WTC11 (cell line): ENCODE results near the gene VWDE. TPM values are rescaled to one million over a fixed set of nuclear protein-coding genes. Genes with fewer than 3 reads are reported as not detected.

ENCODE experiments used
- ATAC-seq: fragments of 200-7000 bp; cut with Tn5 transposase; 2 replicates; pipeline ENCODE4 v1.10.0; 2021; ENCODE audit warnings: mild to moderate bottlenecking, moderate library complexity
- CTCF ChIA-PET: fragments of 300-600 bp; sonication (Branson Sonifier 250); formaldehyde crosslinking; loops from one replicate; lab custom pipeline; 2021; ENCODE audit warnings: antibody characterized with exemption; lab: Charles Lee
- POLR2A ChIA-PET: fragments of 350-600 bp; sonication (Branson Sonifier 250); formaldehyde crosslinking; loops from one replicate; lab custom pipeline; 2021; ENCODE audit warnings: antibody characterized with exemption; lab: Charles Lee
- DNase-seq: peaks from one replicate; pipeline ENCODE4 v3.0.0; 2021; ENCODE audit warnings: low spot score
- H3K27ac Mint-ChIP-seq: 2 replicates; pipeline ENCODE4 v1.8.0; 2021; ENCODE audit warnings: mixed read lengths
- H3K27me3 Mint-ChIP-seq: 2 replicates; pipeline ENCODE4 v1.8.0; 2021; ENCODE audit warnings: low read depth, mild to moderate bottlenecking, moderate library complexity, mixed read lengths
- H3K36me3 Mint-ChIP-seq: 2 replicates; pipeline ENCODE4 v1.8.0; 2021; ENCODE audit warnings: mixed read lengths
- H3K4me1 Mint-ChIP-seq: 2 replicates; pipeline ENCODE4 v1.8.0; 2022; ENCODE audit warnings: mixed read lengths
- H3K4me3 Mint-ChIP-seq: 2 replicates; pipeline ENCODE4 v1.8.0; 2021; ENCODE audit warnings: mild to moderate bottlenecking, moderate library complexity, mixed read lengths
- H3K9me3 Mint-ChIP-seq: 2 replicates; pipeline ENCODE4 v1.8.0; 2021; ENCODE audit warnings: mixed read lengths
- ATF3 ChIP-seq: sonication (generic); formaldehyde crosslinking; conservative IDR thresholded peaks from 2 replicates; pipeline ENCODE4 v1.8.1; 2022; ENCODE audit warnings: mild to moderate bottlenecking, missing genetic modification reagents
- ELF4 ChIP-seq: sonication (generic); formaldehyde crosslinking; IDR thresholded peaks from 2 replicates; pipeline ENCODE4 v1.8.1; 2022; ENCODE audit warnings: low read depth, mild to moderate bottlenecking, moderate library complexity, missing genetic modification reagents
- FOXK1 ChIP-seq: sonication (generic); formaldehyde crosslinking; IDR thresholded peaks from 2 replicates; pipeline ENCODE4 v1.8.0; 2022; ENCODE audit warnings: mild to moderate bottlenecking, moderate library complexity, missing genetic modification reagents
- FOXP4 ChIP-seq: sonication (generic); formaldehyde crosslinking; IDR thresholded peaks from 2 replicates; pipeline ENCODE4 v1.8.0; 2022; ENCODE audit warnings: mild to moderate bottlenecking, missing genetic modification reagents
- GABPB1 ChIP-seq: sonication (generic); formaldehyde crosslinking; IDR thresholded peaks from 2 replicates; pipeline ENCODE4 v1.8.1; 2023; ENCODE audit warnings: mild to moderate bottlenecking, missing genetic modification reagents
- GRHL2 ChIP-seq: fragments of 250-450 bp; sonication (Bioruptor Pico); IDR thresholded peaks from 2 replicates; pipeline ENCODE4 v1.8.0; 2022; ENCODE audit warnings: mild to moderate bottlenecking, moderate library complexity; ENCODE audit not compliant: insufficient replicate concordance, severe bottlenecking
- GTF2I ChIP-seq: fragments of 250-450 bp; sonication (Bioruptor Pico); conservative IDR thresholded peaks from 2 replicates; pipeline ENCODE4 v1.4.0; 2021; ENCODE audit warnings: mild to moderate bottlenecking
- IRF2 ChIP-seq: sonication (generic); formaldehyde crosslinking; IDR thresholded peaks from 2 replicates; pipeline ENCODE4 v1.8.0; 2022; ENCODE audit warnings: low read depth, missing genetic modification reagents, borderline replicate concordance
- KAT7 ChIP-seq: sonication (generic); formaldehyde crosslinking; IDR thresholded peaks from 2 replicates; pipeline ENCODE4 v1.8.1; 2023; ENCODE audit warnings: missing genetic modification reagents, mild to moderate bottlenecking, borderline replicate concordance
- MAX ChIP-seq: sonication (generic); formaldehyde crosslinking; IDR thresholded peaks from 2 replicates; pipeline ENCODE4 v1.8.0; 2022; ENCODE audit warnings: mild to moderate bottlenecking, missing genetic modification reagents
- MXD4 ChIP-seq: fragments of 250-450 bp; sonication (Bioruptor Pico); IDR thresholded peaks from 2 replicates; pipeline ENCODE4 v1.8.0; 2021; ENCODE audit warnings: mild to moderate bottlenecking, moderate library complexity, borderline replicate concordance
- NFATC4 ChIP-seq: fragments of 250-450 bp; sonication (Bioruptor Pico); IDR thresholded peaks from 2 replicates; pipeline ENCODE4 v1.9.0; 2021; ENCODE audit warnings: mild to moderate bottlenecking
- NFYB ChIP-seq: sonication (generic); formaldehyde crosslinking; conservative IDR thresholded peaks from 2 replicates; pipeline ENCODE4 v1.8.0; 2022; ENCODE audit warnings: low read depth, missing genetic modification reagents
- PREB ChIP-seq: sonication (generic); formaldehyde crosslinking; IDR thresholded peaks from 2 replicates; pipeline ENCODE4 v1.8.1; 2022; ENCODE audit warnings: mild to moderate bottlenecking, missing genetic modification reagents, moderate library complexity, borderline replicate concordance
- RELA ChIP-seq: sonication (generic); formaldehyde crosslinking; IDR thresholded peaks from 2 replicates; pipeline ENCODE4 v1.8.1; 2022; ENCODE audit warnings: missing genetic modification reagents, mild to moderate bottlenecking, borderline replicate concordance
- SOX15 ChIP-seq: fragments of 250-450 bp; sonication (Bioruptor Pico); IDR thresholded peaks from 2 replicates; pipeline ENCODE4 v1.9.0; 2021; ENCODE audit warnings: mild to moderate bottlenecking
- STAT6 ChIP-seq: sonication (generic); formaldehyde crosslinking; conservative IDR thresholded peaks from 2 replicates; pipeline ENCODE4 v1.8.1; 2023; ENCODE audit warnings: mild to moderate bottlenecking, low read depth, missing genetic modification reagents, moderate library complexity
- TEAD4 ChIP-seq: sonication (generic); formaldehyde crosslinking; IDR thresholded peaks from 2 replicates; pipeline ENCODE4 v1.8.0; 2022; ENCODE audit warnings: mild to moderate bottlenecking, missing genetic modification reagents
- TP53 ChIP-seq: sonication (generic); formaldehyde crosslinking; IDR thresholded peaks from 2 replicates; pipeline ENCODE4 v1.8.1; 2023; ENCODE audit warnings: mild to moderate bottlenecking, missing genetic modification reagents
- ZNF281 ChIP-seq: sonication (generic); formaldehyde crosslinking; IDR thresholded peaks from 2 replicates; pipeline ENCODE4 v1.8.0; 2023; ENCODE audit warnings: mild to moderate bottlenecking, missing genetic modification reagents
- ZNF317 ChIP-seq: sonication (generic); formaldehyde crosslinking; IDR thresholded peaks from 2 replicates; pipeline ENCODE4 v1.8.1; 2023; ENCODE audit warnings: low read depth, mild to moderate bottlenecking, moderate library complexity, missing genetic modification reagents, borderline replicate concordance
- ZNF396 ChIP-seq: fragments of 250-450 bp; sonication (Bioruptor Pico); IDR thresholded peaks from 2 replicates; pipeline ENCODE4 v1.8.0; 2021; ENCODE audit warnings: mild to moderate bottlenecking, moderate library complexity, borderline replicate concordance
- ZNF416 ChIP-seq: fragments of 250-450 bp; sonication (Bioruptor Pico); IDR thresholded peaks from 2 replicates; pipeline ENCODE4 v1.9.0; 2021; ENCODE audit warnings: mild to moderate bottlenecking, inconsistent platforms
- ZNF423 ChIP-seq: fragments of 250-450 bp; sonication (Bioruptor Pico); IDR thresholded peaks from 2 replicates; pipeline ENCODE4 v2.1.2; 2022; ENCODE audit warnings: mild to moderate bottlenecking, moderate library complexity
- ZNF512 ChIP-seq: sonication (generic); formaldehyde crosslinking; IDR thresholded peaks from 2 replicates; pipeline ENCODE4 v1.8.1; 2022; ENCODE audit warnings: missing genetic modification reagents, borderline replicate concordance
- total RNA-seq: library from RNA; stranded (reverse); gene quantifications from 3 replicates; pipeline ENCODE4 v1.2.3, GENCODE V29; 2021

VWDE gene
- total RNA-seq, 1 experiment from 2014 or later: 21.0 TPM

- Mint-ChIP-seq H3K27me3 (no peaks in the 10 kb centered on the region), H3K4me1 (no peaks in the 10 kb centered on the region), H3K27ac (no peak overlapping the region), H3K36me3 (peaks cover 8% of the 10 kb centered on the region; the same call in 1 of the 2 replicates), H3K9me3 (peaks cover 4% of the 10 kb centered on the region), H3K4me3 (no peak overlapping the region)
- no peak for ATAC-seq
- CTCF ChIA-PET: no interaction called here
- POLR2A ChIA-PET: no interaction called here
- no peak for TF ChIP-seq RELA
- no peak for TF ChIP-seq ZNF281 (CRISPR knock-in tag)
- no peak for TF ChIP-seq ZNF416 (CRISPR knock-in tag)
- no peak for TF ChIP-seq GABPB1 (CRISPR knock-in tag)
- TF ChIP-seq GRHL2 (CRISPR knock-in tag): no peak
- no peak for TF ChIP-seq IRF2 (CRISPR knock-in tag)
- no peak for TF ChIP-seq KAT7 (CRISPR knock-in tag)
- no peak for TF ChIP-seq MAX (CRISPR knock-in tag)
- no peak for TF ChIP-seq FOXK1 (CRISPR knock-in tag)
- no peak for TF ChIP-seq PREB (CRISPR knock-in tag)
- TF ChIP-seq ATF3 (CRISPR knock-in tag): no peak
- no peak for TF ChIP-seq MXD4 (CRISPR knock-in tag)
- no peak for TF ChIP-seq SOX15 (CRISPR knock-in tag)
- no peak for TF ChIP-seq ZNF423 (CRISPR knock-in tag)
- no peak for TF ChIP-seq NFATC4 (CRISPR knock-in tag)
- no peak for DNase-seq
Observed at GRCh38 chr7:12314199-12314598, 89.5 kb downstream of the VWDE start.

- DNase-seq: no peak
- no peaks in the 10 kb centered on the region for H3K27me3 Mint-ChIP-seq
- no peak overlapping the region for H3K4me3 Mint-ChIP-seq
- ChIA-PET POLR2A (no interaction called here), CTCF (no interaction called here)
- no peaks in the 10 kb centered on the region for H3K4me1 Mint-ChIP-seq
- no peak overlapping the region for H3K27ac Mint-ChIP-seq
- peaks cover 12% of the 10 kb centered on the region; the same call in 1 of the 2 replicates for H3K9me3 Mint-ChIP-seq
- no peak for ATAC-seq
- H3K36me3 Mint-ChIP-seq: peaks cover 6% of the 10 kb centered on the region; the same call in 1 of the 2 replicates
- no peak for TF ChIP-seq FOXP4
- no peak for TF ChIP-seq ZNF423 (CRISPR knock-in tag)
- TF ChIP-seq TP53 (CRISPR knock-in tag): no peak
- no peak for TF ChIP-seq ZNF416 (CRISPR knock-in tag)
- TF ChIP-seq NFYB (CRISPR knock-in tag): no peak
- no peak for TF ChIP-seq TEAD4 (CRISPR knock-in tag)
- TF ChIP-seq RELA: no peak
- no peak for TF ChIP-seq ATF3 (CRISPR knock-in tag)
- TF ChIP-seq ZNF317 (CRISPR knock-in tag): no peak
- TF ChIP-seq STAT6 (CRISPR knock-in tag): no peak
- TF ChIP-seq ZNF396 (CRISPR knock-in tag): no peak
- no peak for TF ChIP-seq MXD4 (CRISPR knock-in tag)
- no peak for TF ChIP-seq ELF4 (CRISPR knock-in tag)
- TF ChIP-seq ZNF512: no peak
- TF ChIP-seq GTF2I (CRISPR knock-in tag): no peak
Observed at GRCh38 chr7:12305502-12305901, 98.2 kb downstream of the VWDE start.
